ENCODE data around the gene CACNA1E.

Gene CACNA1E

GRCh38 chr1:181732218-181732990 is 249.1 kb downstream of the CACNA1E start:
- TF ChIP-seq CTCF (IDR thresholded peaks at IDR 0.05; ENCODE audit: low read depth, low read length): no peak
- H3K4me3 ChIP-seq (replicated peaks in 1 of 2; ENCODE audit: low read depth in 2 of 2, low read length in 2 of 2): no peak overlapping the region
- no peak for DNase-seq (ENCODE audit: low read depth in 2 of 2)

- no peak for DNase-seq (ENCODE audit: low read depth in 2 of 2)
- no peak overlapping the region for H3K4me3 ChIP-seq (replicated peaks in 1 of 2; ENCODE audit: low read depth in 2 of 2, low read length in 2 of 2)
- TF ChIP-seq CTCF (IDR thresholded peaks at IDR 0.05; ENCODE audit: low read depth, low read length): no peak
Measured at GRCh38 chr1:181733486-181733885, 250.2 kb downstream of the CACNA1E start.

- H3K4me3 ChIP-seq (replicated peaks in 1 of 2; ENCODE audit: low read depth in 2 of 2, low read length in 2 of 2): no peak overlapping the region
- DNase-seq (ENCODE audit: low read depth in 2 of 2): no peak
- TF ChIP-seq CTCF (IDR thresholded peaks at IDR 0.05; ENCODE audit: low read depth, low read length): no peak
Measured at GRCh38 chr1:181737056-181737455, 253.7 kb downstream of the CACNA1E start.

GRCh38 chr1:181739214-181739613 is 255.9 kb downstream of the CACNA1E start:
- no peak for TF ChIP-seq CTCF (IDR thresholded peaks at IDR 0.05; ENCODE audit: low read depth, low read length)
- no peak overlapping the region for H3K4me3 ChIP-seq (replicated peaks in 1 of 2; ENCODE audit: low read depth in 2 of 2, low read length in 2 of 2)
- DNase-seq (ENCODE audit: low read depth in 2 of 2): no peak

- DNase-seq (ENCODE audit: low read depth in 2 of 2): no peak
- TF ChIP-seq CTCF (IDR thresholded peaks at IDR 0.05; ENCODE audit: low read depth, low read length): no peak
- H3K4me3 ChIP-seq (replicated peaks in 1 of 2; ENCODE audit: low read depth in 2 of 2, low read length in 2 of 2): no peak overlapping the region
Measured at GRCh38 chr1:181742426-181742825, 259.1 kb downstream of the CACNA1E start.

GRCh38 chr1:181743878-181744312 is 260.6 kb downstream of the CACNA1E start:
- no peak for DNase-seq (ENCODE audit: low read depth in 2 of 2)

More at GRCh38 chr1:181743878-181744312, 260.6 kb downstream of the CACNA1E start:
- no peak for TF ChIP-seq CTCF (IDR thresholded peaks at IDR 0.05; ENCODE audit: low read depth, low read length)
- no peak overlapping the region for H3K4me3 ChIP-seq (replicated peaks in 1 of 2; ENCODE audit: low read depth in 2 of 2, low read length in 2 of 2)

All from cardiac fibroblast (primary cell).